Measurements from ENCODE around the gene FAXDC2. TPM values are rescaled to one million over a fixed set of nuclear protein-coding genes. Genes with fewer than 3 reads are reported as not detected.

Gene FAXDC2
- polyA plus RNA-seq, 1 donor (not counting 4 experiments of a cell fraction or from before 2014, with no cell fraction given), result 4.6 TPM

GRCh38 chr5:154793599-154794524 is 56.5 kb downstream of the FAXDC2 start:
- Histone ChIP-seq H3K9me3 (ENCODE audit: control insufficient read depth, low read depth, low read length) (no peaks in the 10 kb centered on the region), H3K4me2 (ENCODE audit: control insufficient read depth, extremely low read depth, insufficient read depth, low read depth, low read length) (no peak overlapping the region), H2AFZ (ENCODE audit: control insufficient read depth, low read length) (no peak overlapping the region), H3K4me1 (ENCODE audit: control insufficient read depth, extremely low read depth, insufficient read depth, low read length) (no peaks in the 10 kb centered on the region), H3K36me3 (ENCODE audit: control insufficient read depth in 2 of 2, extremely low read depth in 1 of 2, insufficient read depth in 2 of 2, low read length in 2 of 2) (peaks cover 40 to 47% of the 10 kb centered on the region in 2 experiments), H4K20me1 (ENCODE audit: control insufficient read depth, extremely low read depth, insufficient read depth, low read length) (peaks cover 9% of the 10 kb centered on the region), H3K79me2 (ENCODE audit: control insufficient read depth, insufficient read depth, low read length) (peaks cover 40% of the 10 kb centered on the region), H3K27me3 (ENCODE audit: control insufficient read depth, extremely low read depth, insufficient read depth, low read length) (no peaks in the 10 kb centered on the region), H3K9ac (ENCODE audit: control insufficient read depth, extremely low read depth, insufficient read depth, low read length) (no peak overlapping the region), H3K27ac (ENCODE audit: control insufficient read depth, insufficient read depth, low read length) (no peak overlapping the region), H3K9me1 (ENCODE audit: control insufficient read depth, extremely low read depth, insufficient read depth, low read length) (no peaks in the 10 kb centered on the region), H3K4me3 (ENCODE audit: control insufficient read depth in 2 of 3, extremely low read depth in 1 of 3, insufficient read depth in 2 of 3, low read depth in 1 of 3, low read length in 3 of 3) (no peak overlapping the region)
- dilution Hi-C loops (cut with MboI; ENCODE audit: extremely low pct_ligation_motif_present, low sequenced_read_pairs), result no loop called here
- no peak for DNase-seq (ENCODE audit: low read depth, low spot score)
- TF ChIP-seq EZH2 (IDR thresholded peaks at IDR 0.05; ENCODE audit: low read length) (no peak), CTCF (optimal IDR thresholded peaks at IDR 0.05 in 1 of 3, IDR thresholded peaks at IDR 0.05 in 1 of 3, conservative IDR thresholded peaks at IDR 0.05 in 1 of 3; ENCODE audit: extremely low read depth in 1 of 3, insufficient read depth in 2 of 3, low read length in 3 of 3) (no peak)
- no peak for FAIRE-seq

DNA sequence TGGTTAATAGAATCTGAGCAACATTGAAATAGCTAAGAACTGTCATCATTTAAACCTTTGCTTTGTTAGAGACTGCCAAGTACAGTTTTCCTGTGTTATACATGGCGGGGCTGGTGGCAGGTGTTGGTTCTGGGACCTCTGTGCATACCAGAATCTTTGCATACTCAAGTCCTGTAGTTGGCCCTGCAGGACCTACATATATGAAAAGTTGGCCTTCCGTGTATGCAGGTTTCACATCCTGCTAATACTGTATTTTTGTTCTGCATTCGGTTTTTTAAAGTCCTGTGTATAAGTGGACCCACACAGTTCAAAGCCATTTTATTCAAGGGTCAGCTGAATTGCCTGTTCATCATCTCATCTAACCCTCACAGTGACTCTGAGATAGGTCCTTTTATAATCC is 58.9 kb downstream of the FAXDC2 start:
- Histone ChIP-seq H3K9ac (ENCODE audit: control insufficient read depth, extremely low read depth, insufficient read depth, low read length) (no peak overlapping the region), H3K36me3 (ENCODE audit: control insufficient read depth in 2 of 2, extremely low read depth in 1 of 2, insufficient read depth in 2 of 2, low read length in 2 of 2) (peaks cover 39 to 40% of the 10 kb centered on the region in 2 experiments), H3K4me1 (ENCODE audit: control insufficient read depth, extremely low read depth, insufficient read depth, low read length) (no peaks in the 10 kb centered on the region), H3K4me2 (ENCODE audit: control insufficient read depth, extremely low read depth, insufficient read depth, low read depth, low read length) (no peak overlapping the region), H2AFZ (ENCODE audit: control insufficient read depth, low read length) (no peak overlapping the region), H3K9me3 (ENCODE audit: control insufficient read depth, low read depth, low read length) (no peaks in the 10 kb centered on the region), H3K27me3 (ENCODE audit: control insufficient read depth, extremely low read depth, insufficient read depth, low read length) (no peaks in the 10 kb centered on the region), H3K27ac (ENCODE audit: control insufficient read depth, insufficient read depth, low read length) (no peak overlapping the region), H3K79me2 (ENCODE audit: control insufficient read depth, insufficient read depth, low read length) (peaks cover 63% of the 10 kb centered on the region), H3K4me3 (ENCODE audit: control insufficient read depth in 2 of 3, extremely low read depth in 1 of 3, insufficient read depth in 2 of 3, low read depth in 1 of 3, low read length in 3 of 3) (no peak overlapping the region), H3K9me1 (ENCODE audit: control insufficient read depth, extremely low read depth, insufficient read depth, low read length) (no peaks in the 10 kb centered on the region), H4K20me1 (ENCODE audit: control insufficient read depth, extremely low read depth, insufficient read depth, low read length) (peaks cover 21% of the 10 kb centered on the region)
- TF ChIP-seq EZH2 (IDR thresholded peaks at IDR 0.05; ENCODE audit: low read length) (no peak), CTCF (optimal IDR thresholded peaks at IDR 0.05 in 1 of 3, IDR thresholded peaks at IDR 0.05 in 1 of 3, conservative IDR thresholded peaks at IDR 0.05 in 1 of 3; ENCODE audit: extremely low read depth in 1 of 3, insufficient read depth in 2 of 3, low read length in 3 of 3) (no peak)
- dilution Hi-C loops (cut with MboI; ENCODE audit: extremely low pct_ligation_motif_present, low sequenced_read_pairs), result no loop called here
- DNase-seq (ENCODE audit: low read depth, low spot score), result no peak
- FAIRE-seq, result no peak
